Ramos (cell line): ENCODE measurements around the gene ATXN3.

Experiments used
- in situ Hi-C: fragments of 300-500 bp; cut with MboI; formaldehyde crosslinking; loops from one replicate; pipeline ENCODE4 v1.14.3; 2022; ENCODE audit warnings: low sequenced_read_pairs; ENCODE audit not compliant: unreplicated experiment

The ATXN3 gene

DNA sequence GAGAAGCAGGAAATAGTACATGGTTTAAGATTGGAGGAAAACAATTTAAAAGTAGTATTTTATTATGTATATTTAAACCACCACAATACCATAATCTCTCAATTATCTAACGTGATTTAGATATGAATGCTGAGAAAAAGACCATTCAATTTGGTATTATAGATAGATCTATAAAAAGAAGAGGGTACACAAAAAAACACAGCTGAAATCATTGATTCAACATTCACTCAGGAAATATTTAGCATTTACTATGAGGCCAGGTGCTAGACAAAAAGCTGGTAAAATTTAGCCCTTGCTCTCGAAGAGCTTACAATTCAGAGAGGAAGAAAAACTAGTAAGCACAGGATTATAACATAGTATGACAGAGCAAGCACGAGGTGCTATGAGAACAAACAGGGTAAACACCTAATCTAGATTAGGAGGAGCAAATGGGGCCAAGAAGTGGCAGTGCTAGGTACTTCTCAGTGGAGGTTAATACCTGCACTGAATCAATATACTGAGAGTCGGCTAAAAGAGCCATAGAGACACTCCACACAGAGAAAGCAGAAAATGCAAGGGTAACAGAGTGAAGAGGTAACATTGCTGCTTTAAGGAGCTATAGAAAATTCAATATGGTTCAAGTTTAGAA is 94.1 kb downstream of the ATXN3 start:
- in situ Hi-C loops = no loop called here

- in situ Hi-C loops = no loop called here
Observed at GRCh38 chr14:92010644-92011043, 95.7 kb downstream of the ATXN3 start.

DNA sequence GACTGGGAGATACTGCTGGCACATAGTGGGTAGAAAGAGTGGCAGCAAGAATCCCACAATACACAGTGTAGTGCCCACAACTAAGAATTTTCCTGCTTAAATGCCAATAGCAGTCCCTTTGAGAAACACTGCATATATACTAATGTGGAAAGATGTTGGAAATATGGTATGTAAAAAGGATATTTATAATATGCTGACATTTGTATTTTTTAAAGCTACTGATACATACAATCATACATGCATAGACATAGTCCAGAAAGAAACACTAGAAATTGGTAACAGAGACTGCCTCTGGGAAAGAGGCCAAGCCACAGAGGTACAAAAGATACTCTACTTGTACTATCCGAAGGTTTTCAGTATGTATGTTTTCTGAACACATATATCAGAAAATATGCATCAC is 96.8 kb downstream of the ATXN3 start:
- in situ Hi-C loops = no loop called here
